Heart left ventricle (tissue), 16 donors: ENCODE measurements around the gene TPRA1. TPM values are rescaled to one million over a fixed set of nuclear protein-coding genes. Genes with fewer than 3 reads are reported as not detected.

ENCODE experiments used
- ATAC-seq, 4 donors: fragments of 200-7000 bp; cut with Tn5 transposase; one replicate each; pipeline ENCODE4 v1.9.1; 2020 to 2022; ENCODE audit warnings: moderate library complexity in 4 of 4, mild to moderate bottlenecking in 3 of 4, moderate number of reproducible peaks in 1 of 4
- DNase-seq, 5 donors: peaks; one replicate each; pipeline ENCODE4 v3.0.0-alpha.2; 2020
- H3K27ac ChIP-seq, 12 donors: fragments of 200-600 bp; sonication (generic) in 4 of 12; one replicate each; pipeline versions ENCODE4 v1.5.0 to v1.8.0; 2016 to 2022; ENCODE audit warnings: mild to moderate bottlenecking in 2 of 12
- H3K27me3 ChIP-seq, 9 donors: fragments of 200-600 bp; sonication (generic) in 2 of 9; one replicate each; pipeline versions ENCODE4 v1.5.1 to v1.8.0; 2016 to 2022; ENCODE audit warnings: mild to moderate bottlenecking in 3 of 9
- H3K36me3 ChIP-seq, 9 donors: fragments of 200-600 bp; sonication (generic) in 2 of 9; one replicate each; pipeline versions ENCODE4 v1.5.0 to v1.8.0; 2018 to 2022; ENCODE audit warnings: mild to moderate bottlenecking in 2 of 9
- H3K4me1 ChIP-seq, 12 donors: fragments of 200-600 bp; sonication (generic) in 4 of 12; one replicate each; pipeline versions ENCODE4 v1.5.0 to v1.8.0; 2016 to 2022; ENCODE audit warnings: mild to moderate bottlenecking in 3 of 12
- H3K4me3 ChIP-seq, 12 donors: fragments of 200-600 bp; sonication (generic) in 4 of 12; one replicate each; pipeline versions ENCODE4 v1.5.0 to v1.8.0; 2017 to 2022; ENCODE audit warnings: mild to moderate bottlenecking in 9 of 12, moderate library complexity in 4 of 12
- H3K9me3 ChIP-seq, 12 donors: fragments of 200-600 bp; sonication (generic) in 4 of 12; one replicate each; pipeline versions ENCODE4 v1.5.0 to v1.8.0; 2016 to 2022; ENCODE audit warnings: mild to moderate bottlenecking in 1 of 12
- POLR2A ChIP-seq, 2 donors: fragments of 450-650 bp; IDR thresholded peaks; one replicate each; pipeline ENCODE4 v1.6.1; 2017; ENCODE audit warnings: antibody characterized with exemption in 2 of 2, mild to moderate bottlenecking in 2 of 2, moderate library complexity in 2 of 2
- WGBS, 4 donors: extraction: QIAGEN DNeasy Blood & Tissue Kit in 2 of 4; methylation state at CpG; one replicate each; pipeline versions ENCODE4 v1.1.5 to v1.1.7; 2013 to 2018; 5-methylcytosine and 5-hydroxymethylcytosine counted together
- intact Hi-C, 10 donors: fragments of 100-400 bp; cut with DNase I; formaldehyde crosslinking; loops; one replicate each; pipeline versions ENCODE4 v1.11.1 to v1.14.2; 2022
- polyA plus RNA-seq, 2 donors: library from polyadenylated mRNA; stranded (reverse); fragments of 200-250 nt; gene quantifications; one replicate each; pipeline ENCODE4 v1.2.3, GENCODE V29; 2013
- total RNA-seq, 9 donors: library from RNA; depleted of rRNA in 2 of 9; stranded (reverse); fragments of >200 nt in 2 of 9; fragmentation: NEBNext Ultra II Directional in 3 of 9; extraction: Animal tissue kit (Norgen Biotek cat#: 25700) in 3 of 9; gene quantifications; one replicate each; pipeline versions ENCODE4 v1.1.0 to v1.2.4, GENCODE V29; 2016 to 2023
- TF ChIP-seq, protein P1 (sequence below), 12 donors: fragments of 200-600 bp; sonication (generic) in 4 of 12; IDR thresholded peaks; one replicate each; pipeline versions ENCODE4 v1.5.0 to v1.8.0; 2018 to 2022; ENCODE audit warnings: antibody characterized with exemption in 12 of 12, mild to moderate bottlenecking in 5 of 12
- donor health status: ischemic (EF 13 %, LVEDD 7.1; RV severe dilation, severe dysfunction).
- donor health status: healthy with polysubstance abuse.
- donor health status: DM: no; HTN: yes; CAD: no.
- donor health status: DM: no; HTN: no; CAD: no.
- donor health status: ischemic (EF 25% LVEDD 6.9; RV normal size, moderate dysfunction).
- donor health status: ischemic (EF 25% LVEDD 5.7; RV mildly dilated, moderate dysfunction).
- donor health status: healthy.
- donor health status: DM: yes; HTN: yes; CAD: no.
- donor health status: ischemic (EF 35%, LVEDD 5.7; RV mildly dilated, moderate dysfunction).
- donor health status: nonischemic (EF 11% LVEDD 7.7; RV severe dilation, severe dysfunction).
- donor health status: DM: yes; HTN: yes; CAD: no.
- donor health status: PGD.
- donor health status: ischemic (EF 29% LVEDD 5.4; RV normal size, mild dysfunction).
- donor health status: nonischemic (EF 23%, LVEDD 6.1; RV moderate dilation, normal function).

The TPRA1 gene
- total and polyA plus RNA-seq, 11 donors: 13.4 to 29.0 (median 20.4) TPM

DNA sequence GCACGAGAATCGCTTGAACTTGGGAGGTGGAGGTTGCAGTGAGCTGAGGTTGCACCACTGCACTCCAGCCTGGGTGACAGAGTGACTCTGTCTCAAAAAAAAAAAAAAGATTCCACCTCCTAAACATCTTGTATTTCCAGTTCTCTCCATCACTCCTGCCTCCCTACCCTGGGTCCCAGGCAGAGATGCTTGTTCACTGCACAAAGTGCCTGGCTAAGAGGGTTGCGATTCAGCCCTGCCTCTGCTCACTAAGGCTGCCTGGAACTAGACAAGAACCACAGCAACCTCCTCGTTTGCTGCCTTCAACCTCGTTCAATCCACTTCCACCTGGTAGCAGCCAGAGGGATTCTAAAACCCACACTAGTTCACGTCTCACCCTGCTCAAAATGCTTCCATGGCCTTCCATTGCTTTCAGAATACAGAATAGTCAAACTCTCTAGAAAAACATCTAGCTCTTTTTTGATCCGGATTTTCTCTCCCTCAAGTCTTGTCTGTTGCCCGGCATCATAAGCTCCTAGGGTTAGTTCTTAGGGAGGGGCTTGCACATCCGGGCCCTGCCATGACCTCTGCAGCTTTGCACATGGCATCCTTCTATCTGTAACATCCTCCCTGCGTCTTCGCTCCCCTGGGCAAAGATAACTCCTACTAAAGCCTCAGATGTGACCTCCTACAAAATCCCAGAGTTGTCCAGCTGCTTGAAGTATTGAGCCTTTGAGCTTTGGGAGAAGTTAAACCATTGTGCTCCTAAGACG is 6.7 kb upstream of the TPRA1 start:
- TF ChIP-seq, protein P1, sequence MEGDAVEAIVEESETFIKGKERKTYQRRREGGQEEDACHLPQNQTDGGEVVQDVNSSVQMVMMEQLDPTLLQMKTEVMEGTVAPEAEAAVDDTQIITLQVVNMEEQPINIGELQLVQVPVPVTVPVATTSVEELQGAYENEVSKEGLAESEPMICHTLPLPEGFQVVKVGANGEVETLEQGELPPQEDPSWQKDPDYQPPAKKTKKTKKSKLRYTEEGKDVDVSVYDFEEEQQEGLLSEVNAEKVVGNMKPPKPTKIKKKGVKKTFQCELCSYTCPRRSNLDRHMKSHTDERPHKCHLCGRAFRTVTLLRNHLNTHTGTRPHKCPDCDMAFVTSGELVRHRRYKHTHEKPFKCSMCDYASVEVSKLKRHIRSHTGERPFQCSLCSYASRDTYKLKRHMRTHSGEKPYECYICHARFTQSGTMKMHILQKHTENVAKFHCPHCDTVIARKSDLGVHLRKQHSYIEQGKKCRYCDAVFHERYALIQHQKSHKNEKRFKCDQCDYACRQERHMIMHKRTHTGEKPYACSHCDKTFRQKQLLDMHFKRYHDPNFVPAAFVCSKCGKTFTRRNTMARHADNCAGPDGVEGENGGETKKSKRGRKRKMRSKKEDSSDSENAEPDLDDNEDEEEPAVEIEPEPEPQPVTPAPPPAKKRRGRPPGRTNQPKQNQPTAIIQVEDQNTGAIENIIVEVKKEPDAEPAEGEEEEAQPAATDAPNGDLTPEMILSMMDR (IDR thresholded peaks at IDR 0.05): no peak
- TF ChIP-seq POLR2A (IDR thresholded peaks at IDR 0.05): no peak
- DNase-seq: no peak
- H3K27ac ChIP-seq: no peak overlapping the region
- H3K9me3 ChIP-seq: no peaks in the 10 kb centered on the region
- no peak for ATAC-seq
- no peaks in the 10 kb centered on the region for H3K36me3 ChIP-seq
- H3K27me3 ChIP-seq: no peaks in the 10 kb centered on the region
- 70 to 76% (median 72%) methylated on average over 12 of the region's 12 CpGs for WGBS, 4 donors
- peak overlapping the region in 8 of 12 donors; percentile 49 to 85 (median 64) for H3K4me3 ChIP-seq
- peaks cover 0 to 16% (median 9%) of the 10 kb centered on the region in 12 donors for H3K4me1 ChIP-seq
- intact Hi-C loops: loop anchor here in 1 of 10 donors (10.0 kb wide), 1 partner anchor 78 kb away; the partner anchor contains the start of gene ABTB1

DNA sequence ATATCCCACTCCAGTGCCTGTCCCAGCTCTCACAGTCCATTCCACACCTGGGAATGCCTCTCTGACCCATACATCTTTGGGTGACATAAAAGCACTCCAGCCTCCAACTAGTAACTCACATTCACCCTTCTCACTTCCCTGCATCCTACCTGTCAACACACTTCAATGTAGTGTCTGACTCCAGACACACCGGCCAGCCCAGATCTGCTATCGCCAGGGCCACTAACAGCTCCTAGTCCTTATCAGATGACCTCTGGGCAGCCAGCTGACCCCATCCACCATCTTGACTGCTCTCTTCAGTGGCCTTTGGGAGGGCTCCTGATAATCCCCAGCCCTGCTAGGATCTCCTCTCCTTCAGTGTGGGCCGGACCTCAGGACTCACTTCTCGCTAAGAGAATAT is 4.8 kb upstream of the TPRA1 start:
- no peak for ATAC-seq
- intact Hi-C loops: loop anchor here in 1 of 10 donors (10.0 kb wide), 1 partner anchor 79 kb away; the partner anchor contains the start of gene ABTB1
- H3K27me3 ChIP-seq: no peaks in the 10 kb centered on the region
- H3K4me3 ChIP-seq: no peak overlapping the region
- H3K36me3 ChIP-seq: no peaks in the 10 kb centered on the region
- WGBS, 4 donors: 74 to 77% (median 75%) methylated on average over 4 of the region's 4 CpGs
- TF ChIP-seq, protein P1 (IDR thresholded peaks at IDR 0.05): no peak
- TF ChIP-seq POLR2A (IDR thresholded peaks at IDR 0.05): no peak
- peak in 1 of 5 donors; percentile 14 for DNase-seq
- no peaks in the 10 kb centered on the region for H3K9me3 ChIP-seq
- H3K4me1 ChIP-seq: peaks cover 0 to 26% (median 14%) of the 10 kb centered on the region in 12 donors
- H3K27ac ChIP-seq: no peak overlapping the region

DNA sequence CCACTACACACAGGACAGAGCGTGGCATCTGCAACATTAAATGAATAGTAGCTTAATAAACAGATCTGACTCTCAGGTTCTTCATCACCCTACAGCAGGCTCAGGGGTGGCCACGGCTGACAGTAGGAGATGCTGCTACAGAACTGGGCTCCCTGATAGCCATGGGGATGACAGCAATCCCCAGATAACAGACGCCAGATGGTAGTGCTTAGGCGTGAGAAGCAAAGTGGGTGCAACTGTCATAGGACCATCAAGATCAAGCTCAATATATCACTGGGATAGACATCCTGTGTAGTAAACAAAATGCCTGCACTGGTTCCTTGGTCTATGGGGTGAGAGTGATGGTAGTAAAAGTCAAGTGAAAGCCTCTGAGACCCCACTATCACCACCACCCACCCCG is 2.6 kb upstream of the TPRA1 start:
- ATAC-seq: no peak
- Histone ChIP-seq H3K36me3 (no peaks in the 10 kb centered on the region), H3K27me3 (no peaks in the 10 kb centered on the region), H3K4me3 (no peak overlapping the region), H3K27ac (no peak overlapping the region), H3K9me3 (no peaks in the 10 kb centered on the region), H3K4me1 (peaks cover 0 to 33% (median 23%) of the 10 kb centered on the region in 12 donors)
- peak in 1 of 5 donors; percentile 0 for DNase-seq
- no peak for TF ChIP-seq POLR2A (IDR thresholded peaks at IDR 0.05)
- intact Hi-C loops: loop anchor here in 2 of 10 donors (5.0 to 10.0 kb wide), 2 partner anchors 82 to 229 kb away; partner anchors contain the start of genes ABTB1 (in 1 of the 2) and MGLL (in 1 of the 2)
- 80 to 93% (median 85%) methylated on average over 5 of the region's 5 CpGs for WGBS, 4 donors

DNA sequence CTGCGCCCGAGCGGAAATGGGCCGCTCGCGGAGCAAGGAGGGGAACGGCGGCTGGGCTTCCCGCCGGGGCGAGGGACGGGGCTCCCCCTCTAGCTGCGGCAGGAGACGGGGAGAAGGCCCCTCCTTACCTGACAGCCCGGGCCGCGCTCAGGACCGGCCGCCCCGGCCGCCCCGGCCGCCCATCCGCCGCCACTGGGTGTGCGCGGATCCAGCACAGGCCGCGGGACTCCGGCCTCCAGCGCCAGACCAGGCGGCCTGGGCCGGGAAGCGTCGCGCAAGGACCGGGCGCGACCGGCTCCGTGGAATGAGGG is 296 bp downstream of the TPRA1 start:
- H3K36me3 ChIP-seq: no peaks in the 10 kb centered on the region
- peak overlapping the region; percentile 85 to 97 (median 94) for H3K27ac ChIP-seq
- peaks cover 0 to 54% (median 39%) of the 10 kb centered on the region in 12 donors for H3K4me1 ChIP-seq
- no peaks in the 10 kb centered on the region for H3K9me3 ChIP-seq
- intact Hi-C loops: loop anchor here in 3 of 10 donors (1.0 to 10.0 kb wide), 3 partner anchors 8 to 232 kb away; partner anchors contain the start of genes ABTB1 (in 1 of the 3), MCM2 (in 1 of the 3) and MGLL (in 1 of the 3)
- peak in 3 of 5 donors; percentile 51 to 56 (median 55) for DNase-seq
- H3K4me3 ChIP-seq: peak overlapping the region; percentile 77 to 99 (median 96)
- 0 to 2% (median 1%) methylated on average over 3 to 41 of the region's 41 CpGs for WGBS, 4 donors
- ATAC-seq: peak; percentile 27 to 73 (median 64)
- no peak for TF ChIP-seq POLR2A (IDR thresholded peaks at IDR 0.05)
- TF ChIP-seq, protein P1 (IDR thresholded peaks at IDR 0.05): no peak
- no peaks in the 10 kb centered on the region for H3K27me3 ChIP-seq
